HepG2 (cell line): ENCODE measurements around the gene FGD2. TPM values are rescaled to one million over a fixed set of nuclear protein-coding genes. Genes with fewer than 3 reads are reported as not detected.
A peak's percentile ranks its signal among the peaks of the same experiment; 100 is the strongest.

ENCODE experiments used
- EEA1 ChIP-seq: sonication (generic); formaldehyde crosslinking; IDR thresholded peaks from 2 replicates; pipeline ENCODE4 v1.5.1; 2020; ENCODE audit warnings: mild to moderate bottlenecking, missing genetic modification reagents, borderline replicate concordance
- FOXP1 ChIP-seq, 2 experiments: fragments of 450-650 bp in 1 of 2; IDR thresholded peaks; 2 replicates each; pipeline ENCODE4 v1.6.1; 2017 to 2018; ENCODE audit warnings: antibody characterized with exemption in 1 of 2
- KAT8 ChIP-seq: IDR thresholded peaks from 2 replicates; pipeline ENCODE4 v1.6.1; 2016; ENCODE audit warnings: missing genetic modification reagents, missing compliant biosample characterization
- KDM6A ChIP-seq: IDR thresholded peaks from 2 replicates; pipeline ENCODE4 v1.6.1; 2016; ENCODE audit warnings: low read depth
- MAZ ChIP-seq, 2 experiments: sonication (generic) in 1 of 2; formaldehyde crosslinking in 1 of 2; IDR thresholded peaks; 2 replicates each; pipeline versions ENCODE4 v1.5.0 to v1.6.1; 2012 to 2020; ENCODE audit warnings: low read depth in 2 of 2, mild to moderate bottlenecking in 2 of 2, borderline replicate concordance in 1 of 2, improper control_type of control experiment in 1 of 2, low read length in 1 of 2, missing genetic modification reagents in 1 of 2, moderate library complexity in 1 of 2
- NAIF1 ChIP-seq: sonication (generic); formaldehyde crosslinking; IDR thresholded peaks from 2 replicates; pipeline ENCODE4 v1.5.0; 2020; ENCODE audit warnings: mild to moderate bottlenecking, missing genetic modification reagents, borderline replicate concordance
- PRDM15 ChIP-seq: sonication (generic); formaldehyde crosslinking; IDR thresholded peaks from 2 replicates; pipeline ENCODE4 v1.4.0; 2020; ENCODE audit warnings: missing genetic modification reagents
- SMYD3 ChIP-seq: sonication (generic); formaldehyde crosslinking; IDR thresholded peaks from 2 replicates; pipeline ENCODE4 v1.8.1; 2023; ENCODE audit warnings: mild to moderate bottlenecking, missing genetic modification reagents
- TGIF2 ChIP-seq: IDR thresholded peaks from 2 replicates; pipeline ENCODE4 v1.6.1; 2016; ENCODE audit warnings: control low read depth, missing compliant biosample characterization
- ZBTB10 ChIP-seq: sonication (generic); formaldehyde crosslinking; IDR thresholded peaks from 2 replicates; pipeline ENCODE4 v1.4.0; 2020; ENCODE audit warnings: missing genetic modification reagents, borderline replicate concordance
- ZBTB2 ChIP-seq: sonication (generic); formaldehyde crosslinking; IDR thresholded peaks from 2 replicates; pipeline ENCODE4 v1.8.0; 2022; ENCODE audit warnings: low read depth, missing genetic modification reagents
- ZBTB34 ChIP-seq: sonication (generic); formaldehyde crosslinking; IDR thresholded peaks from 2 replicates; pipeline ENCODE4 v1.8.0; 2022; ENCODE audit warnings: mild to moderate bottlenecking, missing genetic modification reagents
- ZMYM3 ChIP-seq: sonication (generic); formaldehyde crosslinking; IDR thresholded peaks from 2 replicates; pipeline ENCODE4 v1.5.1; 2020; ENCODE audit warnings: mild to moderate bottlenecking, missing genetic modification reagents
- ZNF33A ChIP-seq: sonication (generic); formaldehyde crosslinking; IDR thresholded peaks from 2 replicates; pipeline ENCODE4 v1.5.1; 2020; ENCODE audit warnings: missing genetic modification reagents, mild to moderate bottlenecking, moderate library complexity, borderline replicate concordance
- ZNF670 ChIP-seq: sonication (generic); formaldehyde crosslinking; IDR thresholded peaks from 2 replicates; pipeline ENCODE4 v1.8.0; 2022; ENCODE audit warnings: mild to moderate bottlenecking, missing genetic modification reagents, borderline replicate concordance
- ZNF761 ChIP-seq: sonication (generic); formaldehyde crosslinking; conservative IDR thresholded peaks from 2 replicates; pipeline ENCODE4 v1.4.0; 2020; ENCODE audit warnings: mild to moderate bottlenecking, missing genetic modification reagents
- polyA plus RNA-seq, 8 experiments: library from polyadenylated mRNA; depleted of rRNA in 3 of 8; stranded (reverse) in 7 of 8; unstranded in 1 of 8; fragments of >200 nt; fragmentation: Illumina TruSeq in 4 of 8; extraction: Trizol in 4 of 8; gene quantifications; 2 replicates each; pipeline versions ENCODE4 v1.2.1 to v1.2.3, GENCODE V29; 2011 to 2016; ENCODE audit warnings: low read depth in 4 of 8, missing spikeins in 1 of 8, mixed read lengths in 1 of 8; ENCODE audit not compliant: insufficient read depth in 1 of 8
- total RNA-seq, 5 experiments: library from RNA; depleted of rRNA; stranded (reverse); fragments of >200 nt; fragmentation: Illumina TruSeq; extraction: Trizol; gene quantifications; 2 replicates each; pipeline ENCODE4 v1.2.3, GENCODE V29; 2016; ENCODE audit warnings: low read depth in 1 of 5

FGD2 gene
- total and polyA plus RNA-seq, 2 of the 13 experiments (the other 11 are each of a cell fraction or from before 2014, with no cell fraction given), result not detected

GRCh38 chr6:37051138-37052026 lies 45.9 kb downstream of the FGD2 start (continued):
- peak; percentile 31; the same call in 1 of the 2 replicates for TF ChIP-seq ZNF761 (CRISPR knock-in tag)
- TF ChIP-seq ZBTB2, result no peak
- TF ChIP-seq KDM6A (CRISPR knock-in tag), result no peak
- no peak for TF ChIP-seq SMYD3
- no peak for TF ChIP-seq ZBTB34 (CRISPR knock-in tag)
- TF ChIP-seq ZNF670 (CRISPR knock-in tag), result no peak
- peak; percentile 71; the same call in 1 of the 2 replicates for TF ChIP-seq EEA1 (CRISPR knock-in tag)
- no peak for TF ChIP-seq MAZ (IDR thresholded peaks at IDR 0.05; ENCODE audit: borderline replicate concordance, low read depth, low read length)
- TF ChIP-seq MAZ (CRISPR knock-in tag; IDR thresholded peaks at IDR 0.05; ENCODE audit: low read depth), result peak; percentile 93
- peak; percentile 76 for TF ChIP-seq KAT8 (CRISPR knock-in tag)
- TF ChIP-seq FOXP1 (IDR thresholded peaks at IDR 0.05), result no peak
- 0 out of 2 replicates have a peak, but pooled peaks have one; percentile 24 for TF ChIP-seq FOXP1 (CRISPR knock-in tag; IDR thresholded peaks at IDR 0.05)
- peak; percentile 99 for TF ChIP-seq ZMYM3 (CRISPR knock-in tag)
- TF ChIP-seq ZBTB10, result no peak
- TF ChIP-seq ZNF33A (CRISPR knock-in tag), result no peak
- no peak for TF ChIP-seq NAIF1
- TF ChIP-seq TGIF2 (CRISPR knock-in tag), result peak; percentile 95
- TF ChIP-seq PRDM15 (CRISPR knock-in tag), result peak; percentile 86; the same call in 1 of the 2 replicates
